Activated CD4-positive, alpha-beta T cell treated with anti-CD3 and anti-CD28 coated beads, Interleukin-2, amount 50 U/mL, for 48 hours (primary cell): ENCODE measurements around the gene GALNT9.
A peak's percentile ranks its signal among the peaks of the same experiment; 100 is the strongest.
"Not testable (repeated sequence)": the region's sequence is repeated elsewhere in the genome, so short reads cannot be mapped to it uniquely, and the experiment has no call there.

Experiments used
- DNase-seq, 2 experiments: peaks; one replicate each; pipeline ENCODE4 v3.0.0-alpha.2; 2020

Gene GALNT9

DNA sequence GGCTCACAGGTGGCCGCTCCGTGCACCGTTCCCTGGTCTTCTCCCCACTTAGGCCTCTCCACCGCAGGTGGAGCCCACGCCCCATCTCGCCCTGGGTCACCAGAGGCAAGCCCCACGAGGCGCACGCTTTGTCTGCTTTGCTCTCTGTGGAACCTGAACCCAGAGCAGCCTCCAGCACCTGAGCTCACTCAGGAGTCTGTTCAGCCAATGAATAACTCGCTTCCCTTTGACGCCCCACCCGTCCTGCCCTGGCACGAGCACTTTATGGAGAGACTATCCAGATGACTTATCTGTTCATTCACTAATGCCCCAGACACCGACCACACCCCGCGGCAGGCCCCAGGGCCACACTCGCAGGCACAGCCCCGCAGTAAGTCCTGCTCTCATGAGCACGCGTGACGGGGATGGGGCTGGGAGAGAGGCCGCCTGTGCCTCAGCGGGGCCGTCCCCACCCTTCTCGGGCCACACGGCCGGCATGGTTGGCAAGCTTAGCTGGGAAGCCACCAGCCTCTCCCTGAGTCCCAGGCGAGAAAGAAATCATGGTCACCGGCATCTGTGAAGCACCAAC is 100.1 kb downstream of the GALNT9 start:
- no peak for DNase-seq

DNA sequence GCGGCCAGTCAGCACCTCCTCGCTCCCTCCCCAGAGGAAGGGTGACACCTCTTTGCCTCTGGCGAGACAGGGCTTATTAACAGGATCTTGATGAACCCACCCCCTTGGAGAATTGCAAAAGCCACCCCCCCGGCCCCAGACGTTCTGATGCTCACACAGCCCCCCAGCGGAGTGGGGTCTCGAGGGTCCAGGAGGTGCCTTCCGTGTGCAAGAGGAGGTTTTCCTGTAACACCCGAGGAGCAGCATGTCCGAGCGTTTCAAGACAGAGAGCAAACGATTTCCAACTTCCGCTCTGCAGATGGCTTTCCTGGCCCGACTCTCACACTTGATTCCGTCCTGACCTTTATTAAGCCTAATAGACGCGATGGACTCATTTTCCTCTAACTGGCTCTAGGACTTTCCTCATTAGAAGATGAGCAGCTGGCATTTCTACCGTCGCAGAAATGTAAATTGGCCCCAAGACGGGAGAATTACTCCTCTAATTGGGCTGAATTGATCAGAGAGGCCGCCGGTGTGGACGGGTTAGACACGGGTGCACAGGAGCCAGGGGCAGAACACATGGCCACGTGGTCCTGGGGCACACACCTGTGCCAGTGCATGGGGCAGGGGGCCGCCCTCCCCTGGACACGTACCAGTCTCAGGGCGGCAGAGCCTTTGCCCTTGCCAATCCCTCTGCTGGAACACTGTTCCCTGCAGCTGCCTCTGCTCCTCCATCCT is 100.8 kb downstream of the GALNT9 start:
- no peak for DNase-seq

DNA sequence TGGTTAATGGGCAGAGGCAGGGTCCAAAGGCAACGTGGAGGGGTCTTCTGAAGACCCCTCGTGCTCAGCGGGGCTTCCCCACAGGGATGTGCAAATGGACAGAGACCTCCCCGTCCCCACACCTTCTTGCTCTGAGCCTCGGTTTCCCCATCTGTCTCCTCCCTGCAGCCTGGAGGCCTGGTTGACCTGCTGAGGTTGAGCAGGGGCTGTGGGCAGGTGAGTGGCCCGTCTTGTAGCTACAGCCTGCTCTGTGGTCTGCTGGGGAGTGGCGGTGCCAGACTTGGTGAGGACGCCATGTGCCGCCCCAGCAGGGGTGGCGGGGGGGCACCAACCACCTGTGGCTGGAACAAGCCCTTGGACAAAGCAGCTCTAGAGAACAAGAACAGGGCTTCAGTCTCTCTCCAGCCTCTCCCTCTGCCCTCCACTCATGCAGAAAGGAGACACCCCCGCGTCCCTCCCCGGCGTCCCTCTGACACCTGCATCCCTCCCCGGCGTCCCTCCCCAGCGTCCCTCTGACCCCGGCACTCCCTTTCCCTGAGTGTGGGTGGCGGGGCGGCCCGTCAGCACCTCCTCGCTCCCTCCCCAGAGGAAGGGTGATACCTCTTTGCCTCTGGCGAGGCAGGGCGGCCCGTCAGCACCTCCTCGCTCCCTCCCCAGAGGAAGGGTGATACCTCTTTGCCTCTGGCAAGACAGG is 101.5 kb downstream of the GALNT9 start:
- DNase-seq, result no peak

GRCh38 chr12:132227118-132227517 is 102.3 kb downstream of the GALNT9 start:
- no peak for DNase-seq

DNA sequence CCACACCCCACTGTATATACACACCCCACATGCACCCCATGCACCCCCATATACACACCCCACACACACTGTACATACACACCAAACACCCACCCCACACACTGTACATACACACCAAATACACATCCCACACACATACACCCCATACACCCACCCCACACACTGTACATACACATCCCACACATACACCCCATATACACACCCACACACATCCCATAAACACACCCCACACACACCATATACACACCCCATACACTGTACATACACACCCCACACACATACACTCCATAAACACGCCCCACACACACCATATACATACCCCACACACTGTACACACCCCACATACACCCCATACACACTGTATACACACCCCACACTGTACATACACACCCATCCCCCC is 102.8 kb downstream of the GALNT9 start:
- no peak for DNase-seq

DNA sequence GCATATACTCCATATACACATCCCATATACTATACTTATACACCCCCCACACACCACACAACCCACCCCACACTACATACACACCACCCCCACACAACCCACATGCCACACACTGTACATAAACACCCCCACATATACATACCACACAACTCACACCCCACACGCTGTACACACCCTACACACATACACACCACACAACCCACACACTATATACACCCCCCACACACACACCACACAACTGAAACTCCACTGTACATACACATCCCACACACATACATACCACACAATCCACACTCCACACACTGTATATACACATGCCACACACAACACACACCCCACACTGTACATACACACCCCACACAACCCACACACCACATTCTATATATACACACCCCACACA is 104.2 kb downstream of the GALNT9 start:
- no peak for DNase-seq

- no peak for DNase-seq
Measured at GRCh38 chr12:132224484-132224883, 104.9 kb downstream of the GALNT9 start.

GRCh38 chr12:132222808-132223173 is 106.6 kb downstream of the GALNT9 start:
- no peak for DNase-seq

DNA sequence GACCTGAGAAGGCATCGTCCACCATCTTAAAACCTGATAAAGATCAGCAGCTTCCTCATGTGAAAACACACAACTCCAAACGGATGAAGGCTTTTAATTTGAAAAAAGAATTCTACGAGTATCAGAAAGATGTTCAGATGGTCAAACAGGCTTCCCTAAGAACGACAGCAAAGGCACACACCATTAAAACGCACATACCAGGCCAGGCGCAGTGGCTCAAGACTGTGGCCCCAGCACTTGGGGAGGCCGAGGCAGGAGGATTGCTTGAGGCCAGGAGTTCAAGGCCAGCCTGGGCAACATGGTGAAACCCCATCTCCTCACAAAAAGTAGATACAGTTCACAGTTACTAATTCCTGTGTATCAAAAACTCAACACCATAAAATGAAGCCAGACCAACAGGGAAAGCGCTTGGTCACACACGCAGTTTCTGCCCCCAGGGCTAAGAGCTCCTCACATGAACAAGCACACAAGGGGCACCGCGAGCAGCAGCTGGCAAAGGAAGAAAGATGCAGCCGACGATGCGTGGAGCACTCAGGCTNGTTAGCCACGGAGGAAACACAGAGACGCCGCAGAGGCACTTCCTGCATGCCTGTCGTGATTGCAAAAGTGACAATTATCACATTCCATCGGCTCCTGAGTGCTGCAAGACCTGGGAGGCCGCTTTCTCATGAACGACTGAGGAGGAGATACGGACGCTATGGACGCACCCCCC is 107.1 kb downstream of the GALNT9 start:
- DNase-seq, result peak; percentile 12 to 26

GRCh38 chr12:132219761-132220160 is 109.6 kb downstream of the GALNT9 start:
- DNase-seq, result not testable (repeated sequence)

DNA sequence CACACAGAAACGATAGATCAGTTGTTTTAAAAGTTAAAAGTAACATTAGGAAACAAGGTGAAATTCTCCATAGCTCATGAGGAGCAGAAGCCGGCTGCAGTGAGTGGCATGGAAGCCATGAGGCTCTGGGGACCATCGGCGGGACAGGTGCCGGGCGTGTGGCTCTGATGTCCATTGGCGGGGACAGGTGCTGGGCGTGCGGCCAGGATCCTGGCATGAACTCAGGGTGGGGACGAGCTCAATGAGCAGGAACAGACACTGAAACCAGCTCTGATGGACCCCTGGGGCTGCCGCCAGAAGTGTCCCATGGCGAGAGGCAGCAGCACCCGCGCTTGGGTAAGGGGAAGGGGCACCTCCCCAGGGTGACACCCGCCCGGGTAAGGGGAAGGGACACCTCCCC is 110.1 kb downstream of the GALNT9 start:
- no peak for DNase-seq

DNA sequence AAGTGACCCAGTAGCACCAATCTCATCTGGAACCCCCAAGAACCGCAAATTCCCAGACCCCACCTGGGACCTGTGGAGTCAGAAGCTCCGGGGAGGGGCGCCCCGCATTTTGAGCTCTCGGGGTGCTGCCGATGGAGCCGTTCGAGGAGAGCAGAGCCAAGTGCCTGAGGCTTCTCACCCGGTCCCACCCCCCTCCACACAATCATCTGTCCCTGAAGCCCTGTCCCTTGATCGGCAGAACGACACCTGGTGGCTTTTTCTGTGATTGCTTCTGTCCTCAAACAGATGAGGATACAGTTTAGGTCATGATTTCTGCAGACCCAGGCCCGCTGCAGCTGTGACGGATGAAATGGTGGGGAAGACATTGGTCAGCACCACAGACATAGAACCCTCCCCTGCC is 110.5 kb downstream of the GALNT9 start:
- DNase-seq, result peak; percentile 36 to 53

GRCh38 chr12:132218527-132218875 is 110.9 kb downstream of the GALNT9 start:
- no peak for DNase-seq

DNA sequence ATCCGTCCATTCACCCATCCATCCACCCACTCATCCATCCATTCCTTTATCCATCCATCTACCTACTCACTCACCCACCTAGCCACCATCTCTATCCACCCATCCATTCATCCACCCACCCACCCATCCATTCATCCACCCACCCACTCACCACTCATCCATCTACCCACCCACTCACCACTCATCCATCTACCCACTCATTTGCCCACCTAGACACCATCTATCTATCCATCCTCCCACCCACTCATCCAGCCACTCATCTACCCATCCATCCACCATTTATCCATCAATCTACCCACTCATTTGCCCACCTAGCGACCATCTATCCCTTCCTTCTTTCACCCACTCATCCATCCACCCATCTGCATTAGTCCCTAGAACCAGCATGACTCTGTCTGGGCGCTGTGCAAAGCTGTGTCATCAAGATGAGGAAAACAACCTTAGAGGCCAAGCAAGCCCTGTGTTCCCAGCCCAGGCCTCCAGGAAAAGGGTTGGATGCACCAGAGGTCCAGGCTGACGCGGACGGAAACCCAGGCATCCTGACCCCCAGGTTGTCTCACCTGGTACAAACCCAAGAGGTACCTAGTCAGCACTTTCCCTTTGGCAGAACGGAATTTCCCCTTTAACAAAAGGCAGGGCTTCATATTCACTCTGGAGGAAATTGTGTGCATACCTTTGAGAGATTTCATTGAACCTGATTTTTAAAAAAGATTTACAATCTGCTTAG is 111.4 kb downstream of the GALNT9 start:
- no peak for DNase-seq

- DNase-seq, result no peak
Measured at GRCh38 chr12:132217371-132217770, 112.0 kb downstream of the GALNT9 start.

DNA sequence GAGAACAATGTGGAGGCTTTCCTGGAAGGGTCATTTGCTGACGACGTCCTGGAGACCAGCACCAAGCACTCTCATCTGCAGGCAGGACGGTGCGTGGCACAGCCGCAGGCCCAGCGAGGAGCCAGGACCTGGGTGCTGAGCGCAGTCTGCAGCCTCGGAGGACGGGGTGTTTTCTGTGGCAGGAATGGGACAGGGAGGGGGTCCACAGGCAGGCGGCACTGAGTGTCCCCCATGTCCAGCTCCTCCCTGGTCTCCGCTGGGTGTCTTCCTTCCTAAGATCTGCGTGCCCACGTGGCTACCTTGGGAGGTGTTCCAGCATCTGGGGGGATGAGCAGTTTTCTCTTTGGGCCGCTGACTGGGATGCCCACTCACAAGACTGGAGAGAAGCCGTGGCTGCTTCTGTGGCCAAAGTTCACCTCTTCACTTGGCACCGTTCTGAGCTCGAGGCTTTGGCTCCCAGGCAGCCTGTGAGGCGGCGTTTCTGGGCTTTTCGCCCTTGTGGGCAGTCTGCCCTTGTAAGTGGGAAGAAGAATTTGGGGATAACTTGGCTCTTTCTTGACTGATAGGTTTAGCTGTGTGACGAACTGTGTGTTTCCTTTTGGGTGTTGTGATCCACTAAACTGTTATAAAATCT is 112.9 kb downstream of the GALNT9 start:
- DNase-seq, result no peak

DNA sequence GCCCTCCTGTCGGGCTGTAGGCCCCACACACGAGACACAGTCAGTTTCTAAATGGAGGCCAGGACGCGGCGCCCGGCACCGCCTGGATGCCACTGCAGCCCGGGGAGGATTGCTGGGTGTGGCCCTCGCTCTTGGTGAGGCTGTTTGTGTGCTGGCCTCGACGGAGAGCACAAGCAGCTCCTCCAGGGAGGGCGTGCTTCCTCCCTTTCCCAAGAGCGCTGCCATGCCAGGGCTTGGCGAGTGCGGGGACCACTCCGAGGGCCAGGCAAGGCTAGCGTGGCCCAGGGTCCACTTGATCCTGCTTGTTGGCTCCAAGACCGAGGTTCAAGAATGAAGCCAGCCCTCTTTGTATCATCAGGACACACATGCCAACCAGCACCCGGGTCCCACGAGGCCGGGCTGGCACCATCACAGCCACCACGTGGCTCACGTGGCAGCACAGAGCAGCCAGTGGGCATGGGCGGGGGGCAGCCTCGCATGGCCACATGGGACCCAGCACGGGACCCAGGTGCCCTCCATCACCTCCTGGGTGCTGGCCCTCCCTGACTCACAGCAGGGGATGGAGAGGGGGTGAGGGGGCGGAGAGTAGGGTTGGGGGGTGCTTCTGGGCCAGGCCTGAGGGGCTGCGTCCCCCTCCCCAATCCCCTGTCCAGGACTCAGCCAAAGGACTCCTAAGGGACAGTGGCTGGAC is 113.9 kb downstream of the GALNT9 start:
- no peak for DNase-seq

GRCh38 chr12:132214891-132215290 is 114.5 kb downstream of the GALNT9 start:
- DNase-seq, result peak in 1 of 2 experiments; percentile 7

GRCh38 chr12:132214161-132214476 is 115.3 kb downstream of the GALNT9 start:
- no peak for DNase-seq

DNA sequence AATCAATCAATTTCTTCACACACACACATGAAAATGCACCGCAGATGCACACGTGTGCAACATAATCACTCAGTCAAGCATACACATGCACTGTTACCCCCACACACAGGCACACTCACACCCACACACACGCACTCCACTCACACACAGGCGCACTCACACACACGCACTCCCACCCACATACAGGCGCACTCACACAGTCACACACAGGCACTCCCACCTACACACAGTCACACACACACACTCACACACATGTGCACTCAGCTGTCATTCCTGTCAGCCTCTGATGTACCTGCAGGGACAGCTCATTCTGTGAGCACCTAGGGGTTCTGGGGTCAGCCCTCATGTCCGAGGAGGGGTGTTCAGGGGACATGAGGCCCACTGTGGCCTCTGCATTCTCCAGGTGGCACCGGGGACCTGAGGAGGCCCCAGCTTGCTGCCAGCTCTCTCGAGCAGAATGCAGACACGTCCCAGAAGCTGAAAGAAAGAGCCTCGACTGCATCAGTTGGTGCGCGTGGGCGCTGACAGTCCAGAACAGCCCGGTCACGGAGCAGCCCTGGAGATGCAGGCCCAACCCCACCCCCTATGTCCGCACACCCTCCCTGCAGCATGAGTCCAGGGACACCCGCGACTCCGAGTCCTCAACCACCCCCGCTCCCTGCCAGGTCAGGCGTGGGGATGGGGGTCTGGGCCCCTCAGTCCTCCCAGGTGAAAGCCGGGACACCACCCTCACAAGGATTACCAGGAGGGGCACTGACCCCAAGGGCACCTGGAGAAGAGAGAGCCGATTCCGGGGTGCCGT is 115.8 kb downstream of the GALNT9 start:
- DNase-seq, result no peak

DNA sequence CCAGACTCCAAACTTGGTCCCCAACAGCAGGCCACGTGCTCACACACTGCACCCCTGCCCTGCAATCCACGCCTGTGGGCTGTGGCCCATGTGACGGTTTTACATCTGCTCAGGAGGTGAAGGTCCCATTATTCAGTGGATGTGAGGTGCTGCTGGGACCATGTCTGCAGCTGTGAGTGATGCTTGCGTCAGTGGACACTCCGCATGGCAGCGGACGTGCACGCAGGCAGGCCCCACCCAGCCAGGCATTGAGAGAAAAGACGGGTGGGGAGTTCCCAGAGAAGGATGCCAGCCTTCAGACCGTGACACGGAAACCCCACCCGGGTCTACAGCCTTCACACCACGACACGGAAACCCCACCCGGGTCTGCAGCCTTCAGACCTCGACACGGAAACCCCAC is 117.6 kb downstream of the GALNT9 start:
- DNase-seq, result no peak
